Subcutaneous abdominal adipose tissue (tissue), 5 donors: ENCODE measurements around the gene LARGE1.

Experiments
- H3K27ac ChIP-seq: one replicate; pipeline ENCODE4 v1.7.0; 2013; ENCODE audit warnings: low read depth, mild to moderate bottlenecking, inconsistent platforms, low read length, moderate library complexity
- H3K27me3 ChIP-seq, 5 donors: one replicate each; pipeline ENCODE4 v1.7.0; 2013; ENCODE audit warnings: low read length in 5 of 5, inconsistent platforms in 1 of 5; ENCODE audit not compliant: control insufficient read depth in 5 of 5, insufficient read depth in 4 of 5
- H3K36me3 ChIP-seq, 5 donors: one replicate each; pipeline ENCODE4 v1.7.0; 2013; ENCODE audit warnings: low read length in 5 of 5; ENCODE audit not compliant: control insufficient read depth in 5 of 5, insufficient read depth in 5 of 5
- H3K4me1 ChIP-seq, 5 donors: one replicate each; pipeline ENCODE4 v1.7.0; 2013; ENCODE audit warnings: low read length in 5 of 5, mild to moderate bottlenecking in 3 of 5, moderate library complexity in 1 of 5; ENCODE audit not compliant: control insufficient read depth in 5 of 5, insufficient read depth in 5 of 5
- H3K4me3 ChIP-seq, 5 donors: one replicate each; pipeline ENCODE4 v1.7.0; 2013; ENCODE audit warnings: low read length in 5 of 5, low read depth in 1 of 5
- H3K9ac ChIP-seq, 5 donors: one replicate each; pipeline ENCODE4 v1.7.0; 2013; ENCODE audit warnings: low read length in 5 of 5, mild to moderate bottlenecking in 4 of 5, moderate library complexity in 3 of 5
- H3K9me3 ChIP-seq, 5 donors: one replicate each; pipeline ENCODE4 v1.7.0; 2013; ENCODE audit warnings: low read length in 5 of 5; ENCODE audit not compliant: control insufficient read depth in 5 of 5
- donor health status: healthy.
- donor health status: healthy.
- donor health status: healthy.
- donor health status: healthy.
- donor health status: healthy.

LARGE1 gene

DNA sequence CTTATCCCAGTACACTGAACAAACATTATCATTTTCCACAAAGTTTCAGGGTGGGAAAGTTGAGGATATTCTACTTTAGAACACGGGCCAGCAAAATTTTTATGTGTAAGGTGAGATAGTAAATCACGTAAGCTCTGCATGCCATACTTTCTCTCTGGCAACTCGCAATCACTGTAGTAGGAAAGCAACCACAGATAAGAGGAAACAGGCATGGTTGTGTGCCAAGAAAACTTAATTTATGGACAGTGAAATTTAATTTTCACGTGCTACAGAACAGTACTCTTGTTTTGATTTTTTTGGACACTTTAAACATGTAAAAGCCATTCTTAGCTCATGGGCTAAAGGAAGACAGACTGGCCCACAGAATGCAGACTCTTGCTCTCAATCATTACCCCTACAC is 82.5 kb downstream of the LARGE1 start:
- no peak overlapping the region for H3K9ac ChIP-seq
- H3K4me1 ChIP-seq: peaks cover 0 to 3% (median 0%) of the 10 kb centered on the region in 5 donors
- H3K27ac ChIP-seq: no peak overlapping the region
- no peaks in the 10 kb centered on the region for H3K9me3 ChIP-seq
- no peaks in the 10 kb centered on the region for H3K27me3 ChIP-seq
- H3K36me3 ChIP-seq: no peaks in the 10 kb centered on the region
- H3K4me3 ChIP-seq: no peak overlapping the region

DNA sequence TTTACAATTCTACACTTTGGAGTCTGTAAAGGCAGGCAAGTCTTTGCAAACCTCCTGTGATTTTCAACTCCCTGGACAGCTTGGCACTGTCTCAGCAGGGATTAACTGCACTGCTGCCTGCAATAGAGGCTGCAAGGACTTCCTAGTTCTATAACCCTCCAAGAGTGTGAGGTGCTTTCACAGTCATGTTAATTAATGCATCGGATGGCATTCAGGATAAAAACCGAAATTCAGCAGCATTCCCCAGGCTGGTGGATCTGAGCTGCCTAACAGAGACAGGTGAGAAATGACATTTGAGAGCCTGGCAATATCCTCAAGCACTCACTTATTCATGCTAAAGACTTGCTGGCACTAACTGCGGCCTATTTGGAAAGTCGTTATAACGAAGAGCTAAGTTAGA is 85.0 kb downstream of the LARGE1 start:
- Histone ChIP-seq H3K9me3 (no peaks in the 10 kb centered on the region), H3K9ac (no peak overlapping the region), H3K4me3 (no peak overlapping the region), H3K27ac (no peak overlapping the region), H3K36me3 (no peaks in the 10 kb centered on the region), H3K27me3 (no peaks in the 10 kb centered on the region), H3K4me1 (peaks cover 0 to 13% (median 2%) of the 10 kb centered on the region in 5 donors)

DNA sequence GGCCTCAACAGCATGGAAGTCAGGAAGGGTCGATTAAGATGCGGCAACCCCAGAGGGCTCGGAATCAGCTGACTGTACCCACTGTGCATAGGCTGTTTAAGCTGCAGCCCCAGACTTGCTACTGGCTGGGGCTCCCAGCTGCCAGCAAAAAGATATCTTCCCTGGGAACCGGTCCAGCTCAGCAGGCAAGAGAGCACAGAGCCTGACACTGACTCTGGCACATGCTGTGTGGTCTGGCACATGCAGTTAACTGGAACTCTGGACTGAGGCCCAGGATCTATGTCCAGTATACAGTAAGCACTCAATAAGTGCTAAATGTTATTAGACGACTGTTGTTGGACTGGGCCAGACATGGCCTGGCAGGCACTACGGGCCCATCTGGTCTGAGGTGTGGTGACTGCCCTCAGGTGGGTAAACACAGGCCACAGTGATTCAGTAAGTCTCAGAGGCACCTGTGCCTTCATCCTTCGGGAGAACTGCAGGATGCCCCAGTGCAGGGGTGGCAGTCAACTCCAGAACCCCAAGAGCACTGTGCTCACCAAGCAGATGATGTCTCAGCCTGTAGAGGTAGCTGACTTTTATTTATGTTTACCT is 87.6 kb downstream of the LARGE1 start:
- Histone ChIP-seq H3K4me3 (no peak overlapping the region), H3K9me3 (no peaks in the 10 kb centered on the region), H3K27ac (no peak overlapping the region), H3K27me3 (no peaks in the 10 kb centered on the region), H3K4me1 (peaks cover 0 to 16% (median 0%) of the 10 kb centered on the region in 5 donors), H3K36me3 (no peaks in the 10 kb centered on the region), H3K9ac (no peak overlapping the region)

DNA sequence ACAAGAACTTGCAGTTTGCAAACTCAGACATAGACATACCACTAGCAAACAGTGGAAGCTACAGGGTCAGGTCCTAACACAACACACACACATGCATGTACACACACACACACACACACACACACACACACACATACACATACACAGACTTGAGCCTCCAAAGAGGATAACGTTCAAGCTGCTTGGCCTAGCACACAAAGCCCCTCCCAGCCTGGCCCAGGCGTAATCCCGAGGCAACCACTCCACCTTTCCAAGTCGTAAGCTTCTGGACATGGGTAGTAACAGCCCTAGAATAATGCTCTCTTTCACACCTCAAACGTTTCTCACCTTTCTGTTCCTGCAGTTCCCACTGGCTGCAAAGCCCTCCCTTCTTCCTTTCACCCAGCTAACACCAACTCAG is 88.6 kb downstream of the LARGE1 start:
- Histone ChIP-seq H3K9ac (peak overlapping the region in 1 of 5 donors; percentile 20), H3K9me3 (no peaks in the 10 kb centered on the region), H3K27ac (no peak overlapping the region), H3K4me3 (no peak overlapping the region), H3K27me3 (no peaks in the 10 kb centered on the region), H3K4me1 (peaks cover 0 to 16% (median 0%) of the 10 kb centered on the region in 5 donors), H3K36me3 (no peaks in the 10 kb centered on the region)

DNA sequence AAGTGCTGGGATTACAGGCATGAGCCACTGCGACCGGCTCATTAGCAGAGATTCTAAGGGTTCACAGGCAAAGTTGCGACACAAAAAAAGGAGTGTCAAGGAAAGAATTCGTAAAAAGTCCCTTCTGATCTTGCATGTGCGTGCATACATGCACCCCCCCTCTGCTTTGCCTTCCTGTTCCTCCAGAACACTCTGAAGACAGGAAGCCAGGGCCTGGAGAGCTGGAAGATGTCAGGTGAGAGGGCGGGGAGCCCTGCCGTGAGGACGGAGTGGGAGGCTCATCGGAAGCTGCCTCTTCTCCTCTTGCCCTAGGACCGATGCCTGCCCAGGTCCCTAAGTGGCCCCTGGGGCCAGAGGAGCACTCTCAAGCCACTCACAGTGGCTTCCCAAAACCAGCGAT is 89.1 kb downstream of the LARGE1 start:
- peaks cover 0 to 16% (median 0%) of the 10 kb centered on the region in 5 donors for H3K4me1 ChIP-seq
- no peak overlapping the region for H3K27ac ChIP-seq
- H3K36me3 ChIP-seq: no peaks in the 10 kb centered on the region
- H3K27me3 ChIP-seq: no peaks in the 10 kb centered on the region
- no peaks in the 10 kb centered on the region for H3K9me3 ChIP-seq
- H3K4me3 ChIP-seq: no peak overlapping the region
- no peak overlapping the region for H3K9ac ChIP-seq

DNA sequence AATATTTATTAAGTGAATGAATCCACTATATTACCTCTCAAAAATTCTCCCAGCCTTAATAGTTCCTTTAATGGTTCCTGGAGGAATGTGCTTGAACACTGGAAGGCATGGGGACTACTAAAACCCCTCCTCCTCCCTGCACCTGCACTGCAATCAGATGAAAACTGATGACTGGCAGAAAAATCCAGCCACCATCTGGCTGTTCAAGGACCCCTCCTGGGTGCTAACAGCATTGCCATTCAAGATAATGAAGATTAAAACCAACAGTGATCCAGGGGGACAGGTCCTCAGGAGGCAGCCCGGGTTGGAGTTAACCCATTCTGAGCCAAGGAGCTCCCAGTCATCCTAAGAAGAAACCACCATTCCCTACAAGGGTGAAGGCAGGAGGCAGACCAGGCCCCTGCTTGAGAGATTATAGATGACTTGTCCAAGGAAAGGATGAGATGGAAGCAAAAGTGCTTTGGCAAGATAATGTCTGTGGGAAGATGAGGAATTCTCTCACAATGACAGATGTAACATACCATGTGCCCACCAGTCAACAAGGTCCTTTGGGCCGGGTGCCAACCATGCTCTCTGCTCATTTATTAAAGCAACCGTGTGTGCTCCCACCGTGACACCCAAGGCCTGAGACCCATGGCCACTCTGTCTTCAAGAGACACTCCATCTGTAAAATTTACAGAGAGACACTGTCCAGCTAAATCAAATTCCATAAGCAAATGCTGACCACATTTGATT is 90.6 kb downstream of the LARGE1 start:
- no peak overlapping the region for H3K27ac ChIP-seq
- no peaks in the 10 kb centered on the region for H3K9me3 ChIP-seq
- no peaks in the 10 kb centered on the region for H3K36me3 ChIP-seq
- H3K4me1 ChIP-seq: peaks cover 0 to 16% (median 0%) of the 10 kb centered on the region in 5 donors
- no peak overlapping the region for H3K4me3 ChIP-seq
- H3K9ac ChIP-seq: no peak overlapping the region
- no peaks in the 10 kb centered on the region for H3K27me3 ChIP-seq

DNA sequence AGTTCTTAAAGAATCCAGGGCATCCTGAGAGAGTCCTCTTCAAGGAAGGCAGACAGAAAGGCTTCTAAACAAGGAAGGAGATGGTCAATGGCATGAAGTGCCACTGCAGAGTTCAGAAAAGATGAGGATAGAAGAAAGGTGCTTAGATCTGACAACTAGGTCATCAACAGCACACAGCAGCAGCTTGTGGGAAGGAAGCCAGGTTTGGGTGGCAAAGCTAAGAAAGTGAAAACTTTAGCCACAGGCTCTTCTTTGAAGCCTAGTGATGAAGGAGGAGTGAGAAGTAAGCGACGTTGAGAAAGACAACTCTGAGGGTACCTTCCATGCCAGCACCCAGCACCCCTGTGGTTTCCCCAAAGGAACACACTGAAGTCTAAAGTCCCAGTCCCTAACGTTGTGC is 92.0 kb downstream of the LARGE1 start:
- no peaks in the 10 kb centered on the region for H3K36me3 ChIP-seq
- no peak overlapping the region for H3K9ac ChIP-seq
- H3K4me3 ChIP-seq: no peak overlapping the region
- H3K9me3 ChIP-seq: no peaks in the 10 kb centered on the region
- H3K27ac ChIP-seq: no peak overlapping the region
- peaks cover 0 to 16% (median 0%) of the 10 kb centered on the region in 5 donors for H3K4me1 ChIP-seq
- no peaks in the 10 kb centered on the region for H3K27me3 ChIP-seq

DNA sequence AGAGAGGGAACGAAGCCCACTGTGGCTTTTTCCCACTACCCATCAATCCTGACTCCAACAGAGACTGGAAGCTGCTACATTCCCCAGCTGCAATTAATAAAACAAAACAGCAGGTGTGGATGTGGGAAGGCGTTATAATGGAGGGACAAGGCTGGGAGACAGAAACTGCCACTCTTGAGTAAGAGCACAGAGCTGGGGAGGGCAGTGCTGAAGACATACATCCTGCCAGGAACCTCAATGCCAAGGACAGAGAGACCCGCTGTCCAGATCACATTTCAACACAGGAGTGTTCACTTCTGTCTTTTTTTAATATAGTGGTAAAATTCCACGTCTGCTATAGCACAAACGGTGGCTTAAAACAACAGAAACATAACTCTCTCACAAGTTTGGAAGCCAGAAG is 94.5 kb downstream of the LARGE1 start:
- no peak overlapping the region for H3K9ac ChIP-seq
- no peak overlapping the region for H3K27ac ChIP-seq
- H3K9me3 ChIP-seq: no peaks in the 10 kb centered on the region
- H3K36me3 ChIP-seq: no peaks in the 10 kb centered on the region
- H3K4me3 ChIP-seq: no peak overlapping the region
- peaks cover 0 to 7% (median 0%) of the 10 kb centered on the region in 5 donors for H3K4me1 ChIP-seq
- H3K27me3 ChIP-seq: no peaks in the 10 kb centered on the region

DNA sequence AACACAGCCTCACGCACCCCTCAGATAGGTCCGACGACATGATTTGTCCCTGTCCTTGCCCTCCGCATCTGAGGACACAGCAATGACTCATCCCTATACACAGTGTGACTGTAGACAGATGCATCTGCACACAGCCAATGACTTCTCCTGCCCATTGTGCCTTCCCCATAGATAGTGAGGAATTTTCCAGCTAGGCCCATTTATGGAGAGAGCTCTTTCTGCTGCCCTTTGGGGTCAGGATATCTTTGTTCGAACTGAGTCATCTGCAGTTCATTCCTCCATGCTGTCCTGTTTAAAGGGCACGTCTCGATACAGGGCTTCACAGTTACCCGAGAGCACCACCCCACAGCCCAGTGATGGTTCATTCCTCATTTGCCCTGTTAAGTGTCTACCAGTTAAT is 96.7 kb downstream of the LARGE1 start:
- H3K27ac ChIP-seq: no peak overlapping the region
- peaks cover 0 to 2% (median 0%) of the 10 kb centered on the region in 5 donors for H3K4me1 ChIP-seq
- H3K9ac ChIP-seq: no peak overlapping the region
- H3K36me3 ChIP-seq: no peaks in the 10 kb centered on the region
- no peaks in the 10 kb centered on the region for H3K27me3 ChIP-seq
- H3K4me3 ChIP-seq: no peak overlapping the region
- peaks cover 0 to 2% (median 0%) of the 10 kb centered on the region in 5 donors for H3K9me3 ChIP-seq

DNA sequence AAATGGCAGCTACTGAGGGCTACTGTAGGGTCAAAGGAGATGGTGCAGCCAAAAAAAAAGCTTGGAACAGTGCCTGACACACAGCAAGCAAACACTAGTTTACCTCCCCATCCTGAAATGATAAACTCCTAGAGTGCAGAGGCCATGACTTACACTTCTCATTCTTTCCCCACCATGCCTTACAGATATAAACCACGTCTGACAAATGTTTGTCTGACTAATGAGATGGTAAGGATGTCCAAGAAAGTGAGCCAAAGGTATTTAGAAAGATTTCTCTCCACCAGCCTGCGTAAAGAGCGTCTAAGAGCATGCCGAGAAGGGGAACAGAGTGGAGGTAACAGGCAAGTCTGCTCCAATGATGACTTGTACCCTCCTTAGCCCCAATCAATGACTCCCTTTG is 99.0 kb downstream of the LARGE1 start:
- no peak overlapping the region for H3K27ac ChIP-seq
- peaks cover 0 to 3% (median 0%) of the 10 kb centered on the region in 5 donors for H3K4me1 ChIP-seq
- peaks cover 0 to 5% (median 0%) of the 10 kb centered on the region in 5 donors for H3K9me3 ChIP-seq
- H3K36me3 ChIP-seq: no peaks in the 10 kb centered on the region
- H3K4me3 ChIP-seq: no peak overlapping the region
- H3K9ac ChIP-seq: no peak overlapping the region
- no peaks in the 10 kb centered on the region for H3K27me3 ChIP-seq
